GM20431 (cell line): ENCODE measurements around the gene HSD11B1L.

Experiments
- in situ Hi-C: fragments of 300-500 bp; cut with MseI, MboI; formaldehyde crosslinking; loops from one replicate; pipeline ENCODE4 v1.15.0; 2020; ENCODE audit warnings: low sequenced_read_pairs; ENCODE audit not compliant: unreplicated experiment

The HSD11B1L gene, protein sequence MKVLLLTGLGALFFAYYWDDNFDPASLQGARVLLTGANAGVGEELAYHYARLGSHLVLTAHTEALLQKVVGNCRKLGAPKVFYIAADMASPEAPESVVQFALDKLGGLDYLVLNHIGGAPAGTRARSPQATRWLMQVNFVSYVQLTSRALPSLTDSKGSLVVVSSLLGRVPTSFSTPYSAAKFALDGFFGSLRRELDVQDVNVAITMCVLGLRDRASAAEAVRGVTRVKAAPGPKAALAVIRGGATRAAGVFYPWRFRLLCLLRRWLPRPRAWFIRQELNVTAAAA

GRCh38 chr19:5680437-5681368 is at the start of gene HSD11B1L, which contains the start of gene MICOS13:
HSD11B1L (plus strand) TSS chr19:5681027; CDS start chr19:5684833, 3,806 bp downstream.
MICOS13 (minus strand) TSS chr19:5680516; CDS start chr19:5680486, 30 bp downstream.
- in situ Hi-C loops: no loop called here

GRCh38 chr19:5631567-5632240 is 49.1 kb upstream of the HSD11B1L start:
- in situ Hi-C loops: no loop called here

- in situ Hi-C loops: no loop called here
Measured at GRCh38 chr19:5632241-5632612, 48.6 kb upstream of the HSD11B1L start.

DNA sequence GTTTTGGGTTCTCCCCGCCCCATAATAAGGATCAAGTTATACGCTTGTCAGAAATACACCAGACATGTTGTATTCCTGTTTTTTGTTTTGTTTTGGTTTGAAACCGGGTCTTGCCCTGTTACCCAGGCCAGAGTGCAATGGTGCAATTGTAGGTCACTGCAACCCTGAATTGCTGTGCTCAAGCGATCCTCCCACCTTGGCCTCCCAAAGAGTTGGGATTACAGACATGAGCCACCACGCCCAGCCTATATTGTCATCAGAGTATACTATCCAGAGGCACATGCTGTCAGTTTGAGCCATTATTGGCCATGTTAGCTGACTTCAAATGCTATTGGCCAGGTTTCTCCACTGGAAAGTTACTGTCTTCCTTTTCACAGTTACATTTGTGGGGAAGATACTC is 48.2 kb upstream of the HSD11B1L start:
- in situ Hi-C loops: no loop called here

DNA sequence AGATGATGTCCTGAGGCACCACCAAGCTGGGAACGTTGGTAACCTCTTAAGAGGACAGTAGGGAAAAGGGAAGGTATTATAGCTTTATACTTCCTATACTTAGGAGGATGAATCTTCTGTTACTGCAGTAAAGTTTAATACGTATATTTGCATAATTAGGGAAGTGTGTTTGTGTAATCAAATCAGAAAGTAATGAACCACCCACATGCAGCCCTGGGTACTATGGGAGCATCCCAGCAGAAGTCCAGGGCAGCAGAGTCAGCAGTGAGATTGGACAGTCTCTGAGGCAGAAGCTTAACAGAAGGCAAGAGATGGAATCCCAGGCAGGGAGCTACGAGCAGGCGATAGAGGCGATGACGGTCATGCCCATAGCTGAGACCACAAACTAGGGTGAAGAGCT is 45.4 kb upstream of the HSD11B1L start:
- in situ Hi-C loops: no loop called here

GRCh38 chr19:5637971-5638370 is 42.9 kb upstream of the HSD11B1L start:
- in situ Hi-C loops: no loop called here

GRCh38 chr19:5641171-5641570 is 39.7 kb upstream of the HSD11B1L start:
- in situ Hi-C loops: no loop called here

- in situ Hi-C loops: no loop called here
Measured at GRCh38 chr19:5642204-5642603, 38.6 kb upstream of the HSD11B1L start.

GRCh38 chr19:5643060-5643459 is 37.8 kb upstream of the HSD11B1L start:
- in situ Hi-C loops: no loop called here

- in situ Hi-C loops: no loop called here
Measured at GRCh38 chr19:5644037-5644436, 36.8 kb upstream of the HSD11B1L start.

DNA sequence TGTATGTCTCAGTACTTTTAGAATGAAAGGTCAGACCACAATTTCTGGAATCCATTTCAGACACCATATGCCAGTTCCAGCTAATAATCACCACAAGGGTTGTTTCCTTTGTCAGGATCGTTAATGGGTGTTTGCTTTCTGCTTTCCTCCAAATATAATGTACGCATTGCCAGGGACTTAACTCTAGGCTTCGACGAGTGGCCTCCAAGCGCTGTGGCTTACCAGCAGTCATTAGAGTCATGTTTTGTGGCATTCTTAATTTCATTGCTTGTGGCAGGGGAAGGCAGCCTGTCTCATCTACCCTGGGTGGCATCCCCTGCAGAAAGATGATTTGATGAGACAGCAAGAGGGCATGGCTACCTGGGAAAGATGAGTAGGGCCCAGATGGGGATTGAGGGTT is 35.4 kb upstream of the HSD11B1L start:
- in situ Hi-C loops: no loop called here

DNA sequence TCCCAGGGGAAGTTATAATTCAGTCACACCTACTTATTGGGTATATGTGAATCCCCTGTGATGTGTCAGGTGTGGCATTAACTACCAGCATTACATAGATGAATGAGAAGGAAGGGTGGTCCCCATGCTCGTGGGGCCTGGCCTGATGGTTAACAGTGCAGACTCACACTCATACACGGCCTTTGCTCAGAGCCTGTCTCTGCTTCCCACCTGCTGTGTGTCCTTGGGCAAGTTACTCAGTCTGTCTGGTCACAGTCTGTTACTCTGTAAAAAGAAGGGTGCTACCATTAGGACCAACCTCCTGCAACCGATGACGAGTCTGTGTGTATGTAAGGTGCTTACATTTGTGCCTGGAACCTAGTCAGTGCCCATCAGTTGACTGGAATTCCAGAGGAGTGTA is 34.1 kb upstream of the HSD11B1L start:
- in situ Hi-C loops: no loop called here

GRCh38 chr19:5648464-5648863 is 32.4 kb upstream of the HSD11B1L start:
- in situ Hi-C loops: no loop called here

DNA sequence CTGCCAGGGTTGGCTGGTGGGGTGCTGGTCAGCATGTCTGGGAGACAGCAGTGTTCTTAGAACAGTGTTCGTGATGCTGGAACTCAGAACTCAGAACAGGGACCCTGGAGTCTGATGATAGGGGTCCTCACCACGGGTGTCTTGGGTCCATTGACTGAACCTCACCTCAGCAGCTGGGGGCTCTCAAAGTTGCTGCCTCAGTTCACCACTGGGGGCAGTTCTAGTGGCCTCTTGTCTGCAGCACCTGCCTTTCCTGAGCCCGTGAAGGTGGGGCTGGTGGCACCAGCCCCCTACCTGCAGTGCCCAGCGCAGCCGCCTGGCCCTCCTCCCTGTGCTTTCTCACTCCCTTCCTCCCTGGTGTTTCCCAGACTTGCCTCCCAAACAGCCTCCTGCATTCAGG is 29.5 kb upstream of the HSD11B1L start:
- in situ Hi-C loops: no loop called here

DNA sequence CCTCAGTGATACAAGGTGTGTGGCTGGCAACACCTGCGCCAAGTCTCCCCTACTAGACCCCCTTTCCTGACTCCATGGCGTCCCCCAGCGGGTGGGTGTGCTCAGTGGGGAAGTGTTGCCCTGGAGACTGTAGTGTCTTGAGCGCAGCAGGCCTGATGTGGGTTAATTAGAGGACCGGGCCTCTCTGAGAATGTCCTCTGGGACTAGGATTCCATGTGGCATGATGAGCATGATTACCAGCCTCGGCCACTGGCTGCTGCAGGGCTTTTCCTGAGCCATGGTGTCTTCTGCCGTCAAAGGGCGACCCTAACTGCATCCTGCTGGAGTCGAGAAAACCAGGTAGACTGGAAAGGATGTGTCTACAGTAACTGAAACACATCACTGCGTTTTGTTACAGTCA is 28.6 kb upstream of the HSD11B1L start:
- in situ Hi-C loops: no loop called here

- in situ Hi-C loops: no loop called here
Measured at GRCh38 chr19:5654931-5655330, 25.9 kb upstream of the HSD11B1L start.

DNA sequence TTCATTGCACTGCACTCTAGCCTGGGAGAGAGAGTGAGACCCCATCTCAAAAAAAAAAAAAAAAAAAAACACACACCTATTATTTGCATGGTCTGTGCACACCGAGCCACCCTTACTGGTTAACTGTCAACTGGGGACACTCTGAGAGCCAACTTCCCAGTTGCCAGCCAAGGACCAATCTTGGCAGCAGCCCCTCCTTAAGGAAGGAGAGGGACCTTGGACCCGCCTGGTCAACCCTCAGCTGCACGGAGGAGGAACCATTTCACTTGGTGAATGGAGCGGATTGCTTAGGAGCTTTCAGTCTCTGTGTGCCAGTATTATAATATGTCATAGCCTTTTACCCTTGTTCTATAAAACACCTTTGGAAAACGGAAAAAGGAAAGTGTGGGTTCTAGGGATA is 25.4 kb upstream of the HSD11B1L start:
- in situ Hi-C loops: no loop called here

DNA sequence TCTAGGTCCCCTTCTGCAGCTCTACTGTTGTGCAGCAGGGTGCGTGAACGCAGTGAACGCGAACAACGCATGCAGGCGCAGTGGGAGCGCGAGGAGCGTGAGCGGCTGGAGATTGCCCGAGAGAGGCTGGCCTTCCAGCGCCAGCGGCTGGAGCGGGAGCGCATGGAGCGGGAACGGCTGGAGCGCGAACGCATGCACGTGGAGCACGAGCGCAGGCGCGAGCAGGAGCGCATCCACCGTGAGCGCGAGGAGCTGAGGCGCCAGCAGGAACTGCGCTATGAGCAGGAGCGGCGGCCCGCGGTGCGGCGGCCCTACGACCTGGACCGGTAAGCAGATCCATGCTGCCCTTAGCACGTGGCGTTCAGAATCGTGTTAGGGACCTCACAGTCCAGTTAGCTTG is 19.3 kb upstream of the HSD11B1L start:
- in situ Hi-C loops: no loop called here

- in situ Hi-C loops: no loop called here
Measured at GRCh38 chr19:5663904-5664303, 16.9 kb upstream of the HSD11B1L start.

- in situ Hi-C loops: no loop called here
Measured at GRCh38 chr19:5664515-5664914, 16.3 kb upstream of the HSD11B1L start.
